Type B pancreatic cell (in vitro differentiated cells): ENCODE results near the gene PAN2. TPM values are rescaled to one million over a fixed set of nuclear protein-coding genes. Genes with fewer than 3 reads are reported as not detected.
"Not testable (repeated sequence)": the region's sequence is repeated elsewhere in the genome, so short reads cannot be mapped to it uniquely, and the experiment has no call there.

ENCODE experiments used
- DNase-seq: peaks from one replicate; pipeline ENCODE4 v3.0.0; 2021; ENCODE audit warnings: mixed read lengths; ENCODE audit not compliant: unreplicated experiment; ENCODE audit errors: extremely low spot score
- H3K27ac Mint-ChIP-seq: 2 replicates; pipeline ENCODE4 v1.8.0; 2021; ENCODE audit warnings: mild to moderate bottlenecking, mixed read lengths
- H3K27me3 Mint-ChIP-seq: 2 replicates; pipeline ENCODE4 v1.8.0; 2021; ENCODE audit warnings: mixed read lengths
- H3K36me3 Mint-ChIP-seq: 2 replicates; pipeline ENCODE4 v1.8.0; 2021; ENCODE audit warnings: mixed read lengths
- H3K4me1 Mint-ChIP-seq: one replicate; pipeline ENCODE4 v1.8.0; 2021; ENCODE audit warnings: mixed read lengths; ENCODE audit not compliant: unreplicated experiment
- H3K4me3 Mint-ChIP-seq: 2 replicates; pipeline ENCODE4 v1.8.0; 2021; ENCODE audit warnings: mild to moderate bottlenecking, mixed read lengths
- H3K9me3 Mint-ChIP-seq: 2 replicates; pipeline ENCODE4 v1.8.0; 2021; ENCODE audit warnings: mixed read lengths
- CTCF ChIP-seq: fragments of 200-600 bp; sonication (generic); conservative IDR thresholded peaks from 2 replicates; pipeline ENCODE4 v1.5.0; 2021; ENCODE audit warnings: antibody characterized with exemption, mild to moderate bottlenecking
- total RNA-seq: library from RNA; stranded (reverse); gene quantifications from 2 replicates; pipeline ENCODE4 v1.2.1, GENCODE V29; 2021; ENCODE audit warnings: low replicate concordance

The PAN2 gene
- total RNA-seq, 1 donor from 2014 or later: 77.5 TPM

- Mint-ChIP-seq H3K27ac (no peak overlapping the region), H3K4me1 (no peaks in the 10 kb centered on the region), H3K36me3 (peaks cover 30% of the 10 kb centered on the region), H3K4me3 (no peak overlapping the region), H3K9me3 (no peaks in the 10 kb centered on the region), H3K27me3 (no peaks in the 10 kb centered on the region)
- DNase-seq: no peak
- no peak for TF ChIP-seq CTCF
These were observed 7.3 kb downstream of the PAN2 start for GRCh38 chr12:56326533-56326932.

GRCh38 chr12:56326126-56326525 is 7.7 kb downstream of the PAN2 start:
- Mint-ChIP-seq H3K27ac (no peak overlapping the region), H3K4me3 (no peak overlapping the region), H3K9me3 (no peaks in the 10 kb centered on the region)

GRCh38 chr12:56324206-56324605 is 9.6 kb downstream of the PAN2 start:
- Mint-ChIP-seq H3K4me3 (no peak overlapping the region), H3K4me1 (no peaks in the 10 kb centered on the region), H3K9me3 (no peaks in the 10 kb centered on the region), H3K27ac (no peak overlapping the region), H3K27me3 (no peaks in the 10 kb centered on the region), H3K36me3 (peaks cover 25% of the 10 kb centered on the region)
- no peak for TF ChIP-seq CTCF
- no peak for DNase-seq

More at GRCh38 chr12:56326126-56326525, 7.7 kb downstream of the PAN2 start:
- H3K27me3 Mint-ChIP-seq: no peaks in the 10 kb centered on the region
- TF ChIP-seq CTCF: no peak
- no peak for DNase-seq
- no peaks in the 10 kb centered on the region for H3K4me1 Mint-ChIP-seq
- peaks cover 27% of the 10 kb centered on the region for H3K36me3 Mint-ChIP-seq

- H3K4me3 Mint-ChIP-seq, H3K27me3 Mint-ChIP-seq, H3K4me1 Mint-ChIP-seq, H3K27ac Mint-ChIP-seq, H3K9me3 Mint-ChIP-seq, DNase-seq: not testable (repeated sequence)
- H3K36me3 Mint-ChIP-seq: peaks cover 21% of the 10 kb centered on the region
These were observed 12.2 kb downstream of the PAN2 start for GRCh38 chr12:56321610-56322009.

- TF ChIP-seq CTCF: no peak
These were observed 12.8 kb downstream of the PAN2 start for GRCh38 chr12:56321027-56321426.

GRCh38 chr12:56317675-56318074 is 16.1 kb downstream of the PAN2 start:
- Mint-ChIP-seq H3K9me3 (no peaks in the 10 kb centered on the region), H3K36me3 (peaks cover 11% of the 10 kb centered on the region), H3K27ac (peak overlapping the region; percentile 57), H3K27me3 (no peaks in the 10 kb centered on the region), H3K4me3 (no peak overlapping the region), H3K4me1 (peaks cover 5% of the 10 kb centered on the region)
- DNase-seq: no peak
- no peak for TF ChIP-seq CTCF

More at GRCh38 chr12:56321027-56321426, 12.8 kb downstream of the PAN2 start:
- Mint-ChIP-seq H3K4me1 (no peaks in the 10 kb centered on the region), H3K36me3 (peaks cover 21% of the 10 kb centered on the region), H3K4me3 (no peak overlapping the region), H3K27ac (no peak overlapping the region), H3K9me3 (no peaks in the 10 kb centered on the region), H3K27me3 (no peaks in the 10 kb centered on the region)
- DNase-seq: no peak
